ENCODE data around the gene STAT6.
A peak's percentile ranks its signal among the peaks of the same experiment; 100 is the strongest.

STAT6 gene

GRCh38 chr12:57085999-57086492 is 25.1 kb downstream of the STAT6 start:
- peak overlapping the region; percentile 90 for H3K27ac ChIP-seq (ENCODE audit: low read depth, low read length, poor library complexity, severe bottlenecking)
- no peaks in the 10 kb centered on the region for H4K20me1 ChIP-seq (ENCODE audit: insufficient read depth, low read length)
- H3K9me3 ChIP-seq (ENCODE audit: low read length): no peaks in the 10 kb centered on the region
- peaks cover 6% of the 10 kb centered on the region; the same call in 1 of the 2 replicates for H3F3A ChIP-seq (ENCODE audit: insufficient read depth, low read length)
- H3K4me2 ChIP-seq (ENCODE audit: low read length): peak overlapping the region; percentile 95
- H2AFZ ChIP-seq (ENCODE audit: low read length): 0 out of 2 replicates have a peak overlapping the region, but pooled peaks have one; percentile 25
- TF ChIP-seq EZH2 (IDR thresholded peaks at IDR 0.05; ENCODE audit: borderline replicate concordance, low read length): no peak
- no peak for TF ChIP-seq CTCF (IDR thresholded peaks at IDR 0.05; ENCODE audit: low read length)
- H3K9me2 ChIP-seq (ENCODE audit: low read depth, low read length): no peaks in the 10 kb centered on the region
- H3K36me3 ChIP-seq (ENCODE audit: insufficient read depth, low read length): no peaks in the 10 kb centered on the region
- peaks cover 33% of the 10 kb centered on the region for H3K4me1 ChIP-seq (ENCODE audit: insufficient read depth, low read length, severe bottlenecking)
- peak overlapping the region; percentile 88 for H3K9ac ChIP-seq (ENCODE audit: low read length)
- H3K79me2 ChIP-seq (ENCODE audit: insufficient read depth, low read length): no peaks in the 10 kb centered on the region
- no peaks in the 10 kb centered on the region for H3K27me3 ChIP-seq (ENCODE audit: insufficient read depth, low read length)
- peak overlapping the region; percentile 74 for H3K4me3 ChIP-seq (ENCODE audit: low read depth, low read length, poor library complexity, severe bottlenecking)

- H4K20me1 ChIP-seq (ENCODE audit: insufficient read depth, low read length): no peaks in the 10 kb centered on the region
- no peaks in the 10 kb centered on the region; the same call in 1 of the 2 replicates for H3F3A ChIP-seq (ENCODE audit: insufficient read depth, low read length)
These were observed 30.3 kb downstream of the STAT6 start for GRCh38 chr12:57080855-57081254.

GRCh38 chr12:57079821-57080220 is 31.3 kb downstream of the STAT6 start:
- no peaks in the 10 kb centered on the region for H3K27me3 ChIP-seq (ENCODE audit: insufficient read depth, low read length)
- no peak overlapping the region for H3K9ac ChIP-seq (ENCODE audit: low read length)
- H3K4me1 ChIP-seq (ENCODE audit: insufficient read depth, low read length, severe bottlenecking): peaks cover 15% of the 10 kb centered on the region
- no peaks in the 10 kb centered on the region for H3K9me3 ChIP-seq (ENCODE audit: low read length)
- no peaks in the 10 kb centered on the region for H4K20me1 ChIP-seq (ENCODE audit: insufficient read depth, low read length)
- peaks cover 15% of the 10 kb centered on the region for H3K79me2 ChIP-seq (ENCODE audit: insufficient read depth, low read length)
- H3K27ac ChIP-seq (ENCODE audit: low read depth, low read length, poor library complexity, severe bottlenecking): peak overlapping the region; percentile 84
- TF ChIP-seq EZH2 (IDR thresholded peaks at IDR 0.05; ENCODE audit: borderline replicate concordance, low read length) (no peak), CTCF (IDR thresholded peaks at IDR 0.05; ENCODE audit: low read length) (no peak)
- H3K4me3 ChIP-seq (ENCODE audit: low read depth, low read length, poor library complexity, severe bottlenecking): no peak overlapping the region
- H3K36me3 ChIP-seq (ENCODE audit: insufficient read depth, low read length): peaks cover 10% of the 10 kb centered on the region
- H3F3A ChIP-seq (ENCODE audit: insufficient read depth, low read length): no peaks in the 10 kb centered on the region; the same call in 1 of the 2 replicates
- H2AFZ ChIP-seq (ENCODE audit: low read length): no peak overlapping the region
- H3K9me2 ChIP-seq (ENCODE audit: low read depth, low read length): no peaks in the 10 kb centered on the region
- H3K4me2 ChIP-seq (ENCODE audit: low read length): peak overlapping the region; percentile 57; the same call in 1 of the 2 replicates

More at GRCh38 chr12:57080855-57081254, 30.3 kb downstream of the STAT6 start:
- Histone ChIP-seq H3K4me1 (ENCODE audit: insufficient read depth, low read length, severe bottlenecking) (peaks cover 17% of the 10 kb centered on the region), H3K27me3 (ENCODE audit: insufficient read depth, low read length) (no peaks in the 10 kb centered on the region), H3K36me3 (ENCODE audit: insufficient read depth, low read length) (peaks cover 8% of the 10 kb centered on the region), H3K79me2 (ENCODE audit: insufficient read depth, low read length) (peaks cover 15% of the 10 kb centered on the region), H3K4me3 (ENCODE audit: low read depth, low read length, poor library complexity, severe bottlenecking) (no peak overlapping the region), H2AFZ (ENCODE audit: low read length) (no peak overlapping the region), H3K9me3 (ENCODE audit: low read length) (no peaks in the 10 kb centered on the region), H3K27ac (ENCODE audit: low read depth, low read length, poor library complexity, severe bottlenecking) (no peak overlapping the region), H3K9me2 (ENCODE audit: low read depth, low read length) (no peaks in the 10 kb centered on the region), H3K9ac (ENCODE audit: low read length) (no peak overlapping the region), H3K4me2 (ENCODE audit: low read length) (no peak overlapping the region)
- TF ChIP-seq CTCF (IDR thresholded peaks at IDR 0.05; ENCODE audit: low read length): no peak
- TF ChIP-seq EZH2 (IDR thresholded peaks at IDR 0.05; ENCODE audit: borderline replicate concordance, low read length): no peak
